GM18511 (cell line): ENCODE results near the gene HRAS.
A peak's percentile ranks its signal among the peaks of the same experiment; 100 is the strongest.

Experiments
- ATAC-seq: cut with Tn5 transposase; IDR thresholded peaks from one replicate; pipeline ENCODE4 v1.9.1; 2021; ENCODE audit warnings: mild to moderate bottlenecking, moderate library complexity; ENCODE audit not compliant: unreplicated experiment

Gene HRAS

GRCh38 chr11:514606-515005, 20.8 kb downstream of the HRAS start:
- ATAC-seq: no peak

- ATAC-seq: no peak
Observed at GRCh38 chr11:512761-513595, 22.4 kb downstream of the HRAS start.

- no peak for ATAC-seq
Observed at GRCh38 chr11:508956-509355, 26.4 kb downstream of the HRAS start.

GRCh38 chr11:507727-508515, 27.5 kb downstream of the HRAS start:
- ATAC-seq: no peak

GRCh38 chr11:506995-507726, 28.2 kb downstream of the HRAS start, which contains the start of gene RNH1:
RNH1 (minus strand) TSS chr11:507242; CDS start chr11:502162, 5,080 bp downstream.
- ATAC-seq: peak; percentile 49

- ATAC-seq: peak; percentile 75
Observed at GRCh38 chr11:506238-506994, 29.0 kb downstream of the HRAS start.

- ATAC-seq: no peak
Observed at GRCh38 chr11:504994-505344, 30.4 kb downstream of the HRAS start.

- ATAC-seq: no peak
Observed at GRCh38 chr11:504053-504993, 31.1 kb downstream of the HRAS start.

- no peak for ATAC-seq
Observed at GRCh38 chr11:503179-503981, 32.0 kb downstream of the HRAS start.

GRCh38 chr11:502288-503178, 32.8 kb downstream of the HRAS start:
- no peak for ATAC-seq

- no peak for ATAC-seq
Observed at GRCh38 chr11:501683-502287, 33.6 kb downstream of the HRAS start.

- no peak for ATAC-seq
Observed at GRCh38 chr11:501001-501682, 34.2 kb downstream of the HRAS start.

GRCh38 chr11:499201-500076, 35.9 kb downstream of the HRAS start:
- ATAC-seq: no peak

GRCh38 chr11:498297-499181, 36.8 kb downstream of the HRAS start:
- no peak for ATAC-seq
